Activated CD4-positive, alpha-beta T cell treated with anti-CD3 and anti-CD28 coated beads for 36 hours (primary cell): Measurements from ENCODE around the gene BZW1. TPM values are rescaled to one million over a fixed set of nuclear protein-coding genes. Genes with fewer than 3 reads are reported as not detected.
"Not testable (repeated sequence)": the region's sequence is repeated elsewhere in the genome, so short reads cannot be mapped to it uniquely, and the experiment has no call there.

Experiments
- ATAC-seq: fragments of 200-7000 bp; cut with Tn5 transposase; one replicate; pipeline ENCODE4 v1.10.0; 2021; ENCODE audit warnings: mild to moderate bottlenecking, moderate library complexity
- CTCF ChIA-PET: fragments of 350-600 bp; sonication (Branson Sonifier 250); formaldehyde crosslinking; loops from one replicate; lab custom pipeline; 2021; ENCODE audit warnings: antibody characterized with exemption; lab: Charles Lee
- POLR2A ChIA-PET: fragments of 350-600 bp; sonication (Branson Sonifier 250); formaldehyde crosslinking; loops from one replicate; lab custom pipeline; 2021; ENCODE audit warnings: antibody characterized with exemption, inconsistent platforms; lab: Charles Lee
- DNase-seq: peaks from one replicate; pipeline ENCODE4 v3.0.0-alpha.2; 2020
- H3K27ac Mint-ChIP-seq: one replicate; pipeline ENCODE4 v1.8.0; 2021; ENCODE audit warnings: mixed read lengths
- H3K27me3 Mint-ChIP-seq: one replicate; pipeline ENCODE4 v1.8.0; 2021; ENCODE audit warnings: mixed read lengths
- H3K36me3 Mint-ChIP-seq: one replicate; pipeline ENCODE4 v1.8.0; 2021; ENCODE audit warnings: low read depth, mixed read lengths
- H3K4me1 Mint-ChIP-seq: one replicate; pipeline ENCODE4 v1.8.0; 2021; ENCODE audit warnings: mixed read lengths
- H3K4me3 Mint-ChIP-seq: one replicate; pipeline ENCODE4 v1.8.0; 2021; ENCODE audit warnings: mild to moderate bottlenecking, moderate library complexity, mixed read lengths
- H3K9me3 Mint-ChIP-seq: one replicate; pipeline ENCODE4 v1.8.0; 2021; ENCODE audit warnings: low read depth, mixed read lengths
- intact Hi-C, 2 experiments: fragments of 100-400 bp; cut with DNase I in 1 of 2; cut with micrococcal nuclease in 1 of 2; formaldehyde crosslinking; loops; one replicate each; pipeline versions ENCODE4 v1.14.2 to v1.15.1; 2022 to 2024; cut with DNase I, micrococcal nuclease
- total RNA-seq, 2 experiments: library from RNA; stranded (reverse); gene quantifications; one replicate each; pipeline ENCODE4 v1.2.3, GENCODE V29; 2021

Gene BZW1
- total RNA-seq, 2 experiments from 2014 or later: 413 to 474 TPM

DNA sequence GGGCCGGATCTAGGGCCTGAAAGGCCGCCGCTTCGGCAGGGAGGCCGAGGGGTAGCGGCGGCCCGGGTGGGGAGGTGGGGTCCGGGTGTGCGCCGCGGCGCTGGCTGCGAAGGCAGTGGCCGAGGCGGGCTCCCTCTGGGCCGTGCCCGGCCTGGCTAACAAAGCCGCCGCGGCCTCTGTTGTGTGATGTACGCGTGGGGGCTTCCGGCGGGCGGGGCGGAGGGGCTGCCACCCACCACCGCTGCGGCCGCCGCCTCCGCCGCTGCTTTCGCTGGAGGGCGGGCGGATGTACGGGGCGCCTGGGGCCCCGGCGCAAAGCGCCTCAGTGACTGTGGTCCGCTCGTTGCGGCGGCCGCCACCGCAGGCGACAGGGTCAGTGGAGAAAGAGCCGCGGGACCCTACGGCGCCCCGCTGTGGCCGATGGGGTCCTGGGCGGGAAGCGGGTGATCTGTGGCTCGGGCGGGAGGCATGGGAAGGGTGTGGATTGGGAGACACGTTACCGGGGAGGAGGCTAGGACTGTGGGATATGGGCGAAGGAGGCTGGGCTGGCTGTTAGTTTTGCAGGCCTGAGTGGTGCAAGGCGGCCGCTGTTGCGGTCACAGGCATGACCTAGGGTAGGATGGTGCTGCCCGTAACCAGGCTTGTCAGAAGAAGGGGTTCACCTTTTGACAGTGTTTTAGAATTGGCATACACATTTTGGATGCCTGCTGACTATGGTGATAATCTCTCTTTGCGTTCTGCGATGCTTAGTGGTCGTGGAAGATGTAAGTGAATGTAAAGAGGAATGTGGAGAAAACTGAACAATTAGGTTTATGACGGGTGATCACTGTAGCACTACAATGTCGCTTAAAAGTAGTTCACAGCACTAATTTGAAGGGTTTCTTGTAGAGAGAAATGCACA, 662 bp downstream of the BZW1 start:
- Mint-ChIP-seq H3K27me3 (no peaks in the 10 kb centered on the region), H3K4me3 (peak overlapping the region; percentile 87), H3K27ac (peak overlapping the region; percentile 91), H3K9me3 (no peaks in the 10 kb centered on the region), H3K4me1 (peaks cover 47% of the 10 kb centered on the region), H3K36me3 (peaks cover 49% of the 10 kb centered on the region)
- CTCF ChIA-PET: interaction anchor here (1.0 kb wide), 1 partner anchor 99 kb away, joined by 3 read pairs; no protein-coding TSS in a partner anchor
- ATAC-seq (peak; percentile 23), DNase-seq (peak; percentile 75)
- intact Hi-C loops: loop anchor here (1.0 to 5.0 kb wide), 6 partner anchors 99 to 1455 kb away; partner anchors contain the start of genes NOP58 (in 1 of the 2) and TMEM237 (in 1 of the 2)
- POLR2A ChIA-PET: interaction anchor here (0.6 to 0.8 kb wide), 3 partner anchors 16 to 99 kb away, joined by 3 to 4 read pairs (median 3); partner anchors contain the start of gene CLK1

DNA sequence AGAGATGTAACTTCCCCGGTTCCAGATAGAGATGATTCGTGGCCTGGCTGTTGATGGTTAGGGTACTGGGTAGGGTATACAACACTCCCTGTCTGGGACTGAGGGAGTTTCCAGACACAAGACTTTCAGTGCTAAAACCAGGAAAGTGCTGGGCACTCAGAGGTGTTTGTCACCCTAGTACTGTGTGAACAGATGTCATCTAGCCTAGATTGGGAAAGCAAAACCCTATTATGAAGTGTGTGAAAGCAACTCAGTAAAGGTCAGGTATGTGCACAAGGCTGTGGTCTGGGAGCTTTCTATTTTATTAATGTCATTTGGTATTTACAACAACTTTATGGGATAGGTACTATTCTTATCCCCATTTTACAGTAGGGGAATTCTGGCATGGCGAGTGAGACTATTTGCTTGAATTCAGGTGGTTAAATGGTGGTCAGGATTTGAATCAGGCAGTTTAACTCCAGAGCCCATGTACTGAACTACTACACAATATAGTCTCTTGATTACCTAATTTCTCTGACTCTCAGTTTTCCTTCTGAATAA, 2.6 kb downstream of the BZW1 start:
- Mint-ChIP-seq H3K4me3 (peak overlapping the region; percentile 87), H3K9me3 (no peaks in the 10 kb centered on the region), H3K27ac (peak overlapping the region; percentile 91), H3K36me3 (peaks cover 68% of the 10 kb centered on the region), H3K27me3 (no peaks in the 10 kb centered on the region), H3K4me1 (peaks cover 53% of the 10 kb centered on the region)
- POLR2A ChIA-PET: interaction anchor here (0.7 to 2.1 kb wide), 8 partner anchors 14 to 111 kb away, joined by 3 to 14 read pairs (median 6); partner anchors contain the start of genes CLK1, NIF3L1 and PPIL3
- intact Hi-C loops: loop anchor here (2.0 to 5.0 kb wide), 7 partner anchors 46 to 1453 kb away; partner anchors contain the start of genes NOP58 (in 1 of the 2) and TMEM237 (in 1 of the 2)
- peak; percentile 52 for ATAC-seq
- peak; percentile 59 for DNase-seq
- CTCF ChIA-PET: interaction anchor here (0.6 to 2.8 kb wide), 13 partner anchors 12 to 440 kb away, joined by 3 to 10 read pairs (median 4); partner anchors contain the start of gene CLK1

DNA sequence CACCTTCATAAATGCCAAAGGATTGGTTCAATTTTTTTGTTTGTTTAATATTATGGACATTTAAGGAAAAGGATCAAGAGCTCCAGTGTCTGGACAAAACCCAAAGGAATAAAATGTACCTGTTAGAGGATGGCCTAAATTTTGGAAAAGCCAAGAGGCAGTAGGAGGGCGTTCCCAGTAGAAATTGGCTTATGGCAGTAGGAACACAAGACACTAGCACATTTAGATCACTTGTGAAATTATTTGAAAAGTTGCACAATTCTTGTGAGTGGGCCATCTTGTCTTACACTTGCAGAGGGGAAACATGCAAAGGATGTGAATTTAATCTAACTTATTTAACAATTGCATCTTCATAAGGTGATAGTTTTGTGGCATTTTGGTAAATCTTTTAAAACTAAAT, 3.2 kb downstream of the BZW1 start:
- no peaks in the 10 kb centered on the region for H3K9me3 Mint-ChIP-seq
- peak overlapping the region; percentile 91 for H3K27ac Mint-ChIP-seq
- no peaks in the 10 kb centered on the region for H3K27me3 Mint-ChIP-seq
- POLR2A ChIA-PET: interaction anchor here (0.6 to 2.1 kb wide), 9 partner anchors 13 to 1457 kb away, joined by 3 to 14 read pairs (median 6); partner anchors contain the start of genes CLK1, NIF3L1 and PPIL3
- H3K4me3 Mint-ChIP-seq: peak overlapping the region; percentile 87
- no peak for ATAC-seq
- H3K36me3 Mint-ChIP-seq: peaks cover 70% of the 10 kb centered on the region
- H3K4me1 Mint-ChIP-seq: peaks cover 52% of the 10 kb centered on the region
- CTCF ChIA-PET: interaction anchor here (0.6 to 2.8 kb wide), 6 partner anchors 44 to 439 kb away, joined by 3 to 10 read pairs (median 4); no protein-coding TSS in a partner anchor
- intact Hi-C loops: loop anchor here (2.0 to 5.0 kb wide), 7 partner anchors 46 to 1452 kb away; partner anchors contain the start of genes NOP58 (in 1 of the 2) and TMEM237 (in 1 of the 2)
- no peak for DNase-seq

DNA sequence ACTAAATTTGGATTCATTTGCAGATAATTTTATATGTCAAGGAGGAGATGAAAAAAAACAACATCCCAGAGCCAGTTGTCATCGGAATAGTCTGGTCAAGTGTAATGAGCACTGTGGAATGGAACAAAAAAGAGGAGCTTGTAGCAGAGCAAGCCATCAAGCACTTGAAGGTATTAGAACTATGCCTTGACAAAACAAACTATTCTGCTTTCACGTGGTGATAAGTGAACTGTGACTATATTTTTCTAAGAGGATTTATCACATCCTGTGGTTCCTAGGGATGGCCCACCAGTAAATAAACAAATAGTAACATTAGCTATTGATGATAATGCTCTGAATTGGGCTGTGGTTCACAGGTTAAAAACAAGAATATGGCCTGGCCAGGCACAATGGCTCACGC, 7.0 kb downstream of the BZW1 start:
- intact Hi-C loops, DNase-seq, H3K9me3 Mint-ChIP-seq, ATAC-seq, H3K4me3 Mint-ChIP-seq, H3K27me3 Mint-ChIP-seq: not testable (repeated sequence)
- H3K27ac Mint-ChIP-seq: peak overlapping the region; percentile 63
- H3K4me1 Mint-ChIP-seq: peaks cover 50% of the 10 kb centered on the region
- POLR2A ChIA-PET: interaction anchor here (0.5 to 2.5 kb wide), 7 partner anchors 9 to 803 kb away, joined by 3 to 13 read pairs (median 3); no protein-coding TSS in a partner anchor
- H3K36me3 Mint-ChIP-seq: peaks cover 77% of the 10 kb centered on the region
- CTCF ChIA-PET: interaction anchor here (1.1 to 1.7 kb wide), 4 partner anchors 10 to 30 kb away, joined by 3 to 4 read pairs (median 4); no protein-coding TSS in a partner anchor

DNA sequence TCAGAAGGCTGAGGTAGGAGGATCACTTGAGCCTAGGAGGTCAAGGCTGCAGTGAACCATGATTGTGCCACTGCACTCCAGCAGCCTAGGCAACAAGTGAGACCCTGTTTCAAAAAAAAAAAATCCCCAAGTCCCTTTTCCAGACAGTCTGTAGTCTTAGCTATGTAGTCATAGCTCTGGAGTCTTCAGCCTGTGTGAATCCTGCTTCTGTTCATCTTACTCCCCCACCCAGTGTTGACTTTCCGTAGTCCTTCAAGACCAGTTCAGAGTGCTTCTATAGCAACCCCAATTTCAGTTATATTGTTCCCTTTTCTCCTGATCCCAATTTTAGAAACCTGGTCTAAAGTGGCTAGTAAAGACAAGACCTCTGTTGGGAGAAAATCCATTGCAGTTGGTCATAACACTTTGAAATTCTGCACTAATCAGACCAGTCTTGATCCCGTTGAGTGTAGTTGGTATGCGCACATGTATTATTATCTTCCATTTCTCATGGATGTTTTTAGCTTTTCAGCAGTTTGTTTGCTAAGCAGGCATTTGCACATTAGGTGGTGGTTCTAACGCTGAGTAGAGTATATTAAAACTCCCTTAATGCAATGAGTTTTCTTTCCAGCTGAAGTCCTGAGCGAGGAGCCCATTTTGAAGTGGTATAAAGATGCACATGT, 9.0 kb downstream of the BZW1 start:
- no peaks in the 10 kb centered on the region for H3K27me3 Mint-ChIP-seq
- intact Hi-C loops: no loop called here
- ChIA-PET CTCF (interaction anchor here (1.8 kb wide), 1 partner anchor 32 kb away, joined by 6 read pairs; no protein-coding TSS in a partner anchor), POLR2A (interaction anchor here (0.6 kb wide), 1 partner anchor 30 kb away, joined by 4 read pairs; no protein-coding TSS in a partner anchor)
- no peaks in the 10 kb centered on the region for H3K9me3 Mint-ChIP-seq
- ATAC-seq (peak; percentile 19), DNase-seq (no peak)
- peaks cover 30% of the 10 kb centered on the region for H3K4me1 Mint-ChIP-seq
- peaks cover 65% of the 10 kb centered on the region for H3K36me3 Mint-ChIP-seq
- no peak overlapping the region for H3K4me3 Mint-ChIP-seq
- peak overlapping the region; percentile 40 for H3K27ac Mint-ChIP-seq

DNA sequence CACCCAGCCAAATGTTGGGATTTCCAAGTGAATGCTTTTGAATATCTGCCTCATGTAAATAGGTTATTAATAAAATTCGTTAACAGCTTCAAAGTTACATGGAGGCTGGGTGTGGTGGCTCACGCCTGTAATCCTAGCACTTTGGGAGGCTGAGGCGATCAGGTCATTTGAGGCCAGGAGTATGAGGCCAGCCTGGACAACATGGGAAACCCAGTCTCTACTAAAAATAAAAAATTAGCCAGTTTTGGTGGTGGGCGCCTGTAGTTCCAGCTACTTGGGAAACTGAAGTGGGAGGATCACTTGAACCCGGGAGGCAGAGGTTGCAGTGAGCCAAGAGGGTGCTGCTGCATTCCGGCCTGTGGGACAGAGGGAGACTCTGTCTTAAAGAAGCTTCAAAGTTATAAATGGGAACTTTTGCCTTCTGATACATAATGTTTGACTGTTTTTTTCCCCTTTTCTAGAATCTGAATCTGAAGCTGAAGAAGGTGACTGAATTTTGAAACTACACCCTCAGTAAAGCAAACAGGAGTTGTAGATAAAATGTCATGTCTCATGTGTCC, 10.1 kb downstream of the BZW1 start:
- Mint-ChIP-seq H3K27me3 (no peaks in the 10 kb centered on the region), H3K36me3 (peaks cover 54% of the 10 kb centered on the region), H3K4me3 (no peak overlapping the region), H3K27ac (no peak overlapping the region), H3K9me3 (no peaks in the 10 kb centered on the region), H3K4me1 (peaks cover 20% of the 10 kb centered on the region)
- DNase-seq (no peak), ATAC-seq (no peak)
- intact Hi-C loops: no loop called here
- POLR2A ChIA-PET: no interaction called here
- CTCF ChIA-PET: no interaction called here

DNA sequence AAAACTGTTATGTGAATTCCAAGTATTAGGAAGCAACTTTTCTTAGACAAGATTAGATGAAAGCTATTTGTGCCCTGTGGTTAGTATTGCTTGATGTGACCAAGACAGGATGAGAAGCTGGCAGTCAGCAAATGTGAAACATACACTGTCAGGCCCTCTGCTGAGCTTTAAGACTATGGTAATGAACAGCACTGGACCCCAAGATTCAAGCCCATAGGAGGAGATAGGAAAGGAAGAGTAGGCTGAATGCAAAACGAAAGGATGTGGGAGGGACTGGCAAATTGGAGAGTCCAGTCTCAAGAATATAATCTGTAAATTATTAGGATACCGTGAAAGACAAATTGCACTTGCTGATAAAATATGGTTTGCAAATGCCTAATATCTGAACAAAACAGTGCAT, 16.4 kb downstream of the BZW1 start:
- no peak for DNase-seq
- no peak overlapping the region for H3K27ac Mint-ChIP-seq
- POLR2A ChIA-PET: interaction anchor here (0.6 to 2.0 kb wide), 6 partner anchors 9 to 31 kb away, joined by 3 to 13 read pairs (median 5); no protein-coding TSS in a partner anchor

DNA sequence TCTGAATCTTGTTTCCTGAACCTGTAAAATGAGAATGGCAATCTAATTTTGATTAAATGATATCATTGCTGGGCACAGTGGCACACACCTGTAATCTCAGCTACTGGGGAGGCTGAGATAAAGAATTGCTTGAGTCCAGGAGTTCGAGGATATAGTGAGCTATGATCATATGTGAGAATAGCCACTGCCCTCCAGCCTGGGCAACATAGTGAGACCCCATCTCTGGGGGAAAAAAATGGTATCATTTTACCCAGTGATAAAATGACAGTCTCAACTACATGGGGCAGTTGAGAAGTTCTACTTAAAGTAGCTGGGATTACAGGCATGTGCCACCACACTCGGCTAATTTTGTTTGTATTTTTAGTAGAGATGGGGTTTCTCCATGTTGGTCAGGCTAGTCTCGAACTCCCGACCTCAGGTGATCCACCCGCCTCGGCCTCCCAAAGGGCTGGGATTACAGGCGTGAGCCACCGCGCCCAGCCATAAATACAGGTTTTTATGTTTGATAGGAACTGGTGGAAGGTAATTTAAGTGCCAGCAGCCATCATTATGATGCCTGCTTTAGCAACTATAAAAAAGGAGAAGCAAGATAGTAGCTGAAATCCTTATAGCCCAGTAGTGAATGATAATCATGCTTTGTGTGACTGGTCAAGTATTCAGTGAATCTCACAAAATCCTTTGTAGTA, 17.0 kb downstream of the BZW1 start:
- ChIA-PET CTCF (interaction anchor here (0.9 to 1.1 kb wide), 2 partner anchors 11 to 111 kb away, joined by 3 to 4 read pairs; no protein-coding TSS in a partner anchor), POLR2A (interaction anchor here (0.5 to 2.0 kb wide), 6 partner anchors 10 to 30 kb away, joined by 3 to 13 read pairs (median 5); no protein-coding TSS in a partner anchor)
- no peaks in the 10 kb centered on the region for H3K9me3 Mint-ChIP-seq
- no peaks in the 10 kb centered on the region for H3K27me3 Mint-ChIP-seq
- intact Hi-C loops: no loop called here
- H3K27ac Mint-ChIP-seq: no peak overlapping the region
- no peaks in the 10 kb centered on the region for H3K4me1 Mint-ChIP-seq
- H3K36me3 Mint-ChIP-seq: peaks cover 16% of the 10 kb centered on the region
- H3K4me3 Mint-ChIP-seq: no peak overlapping the region
- ATAC-seq (no peak), DNase-seq (no peak)

More for the DNA sequence above, 16.4 kb downstream of the BZW1 start:
- intact Hi-C loops: no loop called here
- Mint-ChIP-seq H3K4me1 (no peaks in the 10 kb centered on the region), H3K4me3 (no peak overlapping the region), H3K36me3 (peaks cover 16% of the 10 kb centered on the region), H3K27me3 (no peaks in the 10 kb centered on the region), H3K9me3 (no peaks in the 10 kb centered on the region)
- no peak for ATAC-seq
- CTCF ChIA-PET: interaction anchor here (0.7 to 1.1 kb wide), 4 partner anchors 10 to 120 kb away, joined by 3 to 4 read pairs (median 3); no protein-coding TSS in a partner anchor

DNA sequence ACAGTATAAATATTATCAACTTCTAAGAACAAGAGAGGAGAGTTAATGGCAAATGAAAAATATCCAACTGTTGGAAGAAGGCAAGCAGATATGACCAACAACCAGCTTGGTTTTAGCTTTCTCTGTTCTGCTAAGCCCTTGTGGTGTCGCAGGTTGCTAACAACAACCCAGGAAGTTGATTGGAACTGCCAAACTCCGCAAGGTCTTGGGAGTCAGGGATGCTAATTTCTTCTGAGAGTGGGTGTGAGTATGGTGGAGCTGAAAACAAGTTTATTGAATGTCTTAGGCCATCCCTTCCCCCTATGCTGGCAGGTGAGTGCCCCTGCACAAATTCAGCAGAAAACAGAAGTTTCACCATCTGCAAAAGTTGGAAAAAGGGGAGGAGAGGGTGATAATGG, 17.5 kb downstream of the BZW1 start:
- ChIA-PET POLR2A (interaction anchor here (0.5 to 1.2 kb wide), 2 partner anchors 10 to 16 kb away, joined by 3 read pairs; no protein-coding TSS in a partner anchor), CTCF (no interaction called here)
- H3K4me3 Mint-ChIP-seq: no peak overlapping the region
- H3K4me1 Mint-ChIP-seq: no peaks in the 10 kb centered on the region
- no peaks in the 10 kb centered on the region for H3K9me3 Mint-ChIP-seq
- H3K27ac Mint-ChIP-seq: no peak overlapping the region
- DNase-seq (no peak), ATAC-seq (no peak)
- H3K27me3 Mint-ChIP-seq: no peaks in the 10 kb centered on the region
- intact Hi-C loops: no loop called here
- peaks cover 13% of the 10 kb centered on the region for H3K36me3 Mint-ChIP-seq
